Transverse colon (tissue), 4 donors: ENCODE results near the gene SMAD3. TPM values are rescaled to one million over a fixed set of nuclear protein-coding genes. Genes with fewer than 3 reads are reported as not detected.

ENCODE experiments used
- DNase-seq: peaks from one replicate; pipeline ENCODE4 v3.0.0-alpha.2; 2019
- H3K27ac ChIP-seq, 4 donors: fragments of 200-600 bp; sonication (generic); 2 replicates each; pipeline ENCODE4 v1.5.1; 2016 to 2018; ENCODE audit warnings: inconsistent platforms in 4 of 4
- H3K27me3 ChIP-seq: fragments of 200-600 bp; sonication (generic); 2 replicates; pipeline ENCODE4 v1.5.1; 2017; ENCODE audit warnings: inconsistent platforms
- H3K36me3 ChIP-seq, 4 donors: fragments of 200-600 bp; sonication (generic); 2 replicates each; pipeline ENCODE4 v1.5.1; 2017 to 2019; ENCODE audit warnings: inconsistent platforms in 4 of 4
- H3K4me1 ChIP-seq, 4 donors: fragments of 200-600 bp; sonication (generic); 2 replicates each; pipeline ENCODE4 v1.5.1; 2017 to 2020; ENCODE audit warnings: inconsistent platforms in 4 of 4
- H3K4me3 ChIP-seq, 4 donors: fragments of 200-600 bp; sonication (generic); 1 replicate in 1 of 4; 2 replicates in 3 of 4; pipeline versions ENCODE4 v1.5.1 to v1.6.1; 2017 to 2019; ENCODE audit warnings: inconsistent platforms in 4 of 4
- H3K9me3 ChIP-seq, 2 donors: fragments of 200-600 bp; sonication (generic); 2 replicates each; pipeline ENCODE4 v1.5.1; 2017 to 2019; ENCODE audit warnings: inconsistent platforms in 2 of 2
- EP300 ChIP-seq: sonication (generic); formaldehyde crosslinking; IDR thresholded peaks from one replicate; pipeline ENCODE4 v1.6.1; 2017; ENCODE audit warnings: antibody characterized with exemption, low read depth
- POLR2A ChIP-seq: fragments of 450-650 bp; IDR thresholded peaks from one replicate; pipeline ENCODE4 v1.6.1; 2016; ENCODE audit warnings: antibody characterized with exemption, mild to moderate bottlenecking, moderate library complexity
- POLR2AphosphoS5 ChIP-seq, 3 donors: sonication (generic); formaldehyde crosslinking; IDR thresholded peaks; one replicate each; pipeline ENCODE4 v1.6.1; 2016; ENCODE audit warnings: antibody characterized with exemption in 3 of 3
- WGBS, 2 donors: methylation state at CpG; one replicate each; pipeline ENCODE4 v1.1.5; 2018; ENCODE audit warnings: low coverage in 1 of 2; 5-methylcytosine and 5-hydroxymethylcytosine counted together
- in situ Hi-C, 4 donors: fragments of 200-750 bp; cut with MboI; loops; one replicate each; pipeline versions ENCODE4 v1.15.0 to v1.15.1; 2017; ENCODE audit warnings: low sequenced_read_pairs in 3 of 4, low pct_ligation_motif_present in 1 of 4, low pct_unique_long_range_greater_than_20kb in 1 of 4
- intact Hi-C: fragments of 100-400 bp; cut with DNase I; formaldehyde crosslinking; loops from one replicate; pipeline ENCODE4 v1.15.1; 2023; ENCODE audit warnings: low total_unique reads
- total RNA-seq, 4 donors: library from RNA; depleted of rRNA; stranded (reverse); fragments of >200 nt; gene quantifications; one replicate each; pipeline ENCODE4 v1.1.0, GENCODE V29; 2016
- TF ChIP-seq, protein P1 (sequence below), 5 experiments: fragments of 200-600 bp in 3 of 5; fragments of 450-650 bp in 2 of 5; sonication (generic) in 3 of 5; IDR thresholded peaks; 1 replicate in 2 of 5; 2 replicates in 3 of 5; pipeline ENCODE4 v1.5.1; 2016 to 2017; ENCODE audit warnings: antibody characterized with exemption in 5 of 5, inconsistent platforms in 3 of 5, mild to moderate bottlenecking in 2 of 5, moderate library complexity in 1 of 5

The SMAD3 gene
- total RNA-seq, 4 donors from 2014 or later: 30.9 to 65.1 (median 57.0) TPM

DNA sequence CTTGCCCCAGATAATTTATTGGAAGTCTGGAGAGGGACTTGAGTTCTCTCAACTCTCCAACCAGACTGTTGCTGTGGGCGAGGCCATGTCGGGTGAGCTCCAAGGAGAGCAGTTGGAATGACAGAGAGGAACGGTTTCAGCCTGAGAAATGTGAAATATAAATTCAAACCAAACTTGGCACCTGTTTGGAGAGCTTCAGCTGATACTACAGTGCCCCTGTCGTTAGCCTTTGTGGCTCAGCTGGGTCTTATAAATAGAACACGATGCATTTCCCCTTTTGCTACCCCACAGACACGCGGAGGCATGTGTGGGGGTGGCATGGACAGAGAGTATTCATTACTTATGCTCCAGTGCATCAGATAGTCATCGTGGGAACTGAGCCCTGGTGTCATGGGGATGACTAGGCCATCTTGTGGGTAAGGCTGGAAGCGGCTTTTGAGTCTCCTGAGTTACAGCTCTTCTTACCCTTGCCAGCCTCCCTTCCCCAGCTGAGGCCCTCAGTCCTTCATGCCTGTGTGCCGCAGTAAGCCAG lies 15.6 kb downstream of the SMAD3 start:
- Histone ChIP-seq H3K4me3 (no peak overlapping the region), H3K36me3 (no peaks in the 10 kb centered on the region), H3K9me3 (no peaks in the 10 kb centered on the region), H3K4me1 (peaks cover 60 to 95% (median 71%) of the 10 kb centered on the region in 4 donors), H3K27me3 (no peaks in the 10 kb centered on the region), H3K27ac (peak overlapping the region; percentile 43 to 69 (median 65))
- in situ Hi-C loops (no loop called here), intact Hi-C loops (no loop called here)
- 41 to 54% methylated on average over 3 to 10 of the region's 10 CpGs for WGBS, 2 donors
- TF ChIP-seq, protein P1, sequence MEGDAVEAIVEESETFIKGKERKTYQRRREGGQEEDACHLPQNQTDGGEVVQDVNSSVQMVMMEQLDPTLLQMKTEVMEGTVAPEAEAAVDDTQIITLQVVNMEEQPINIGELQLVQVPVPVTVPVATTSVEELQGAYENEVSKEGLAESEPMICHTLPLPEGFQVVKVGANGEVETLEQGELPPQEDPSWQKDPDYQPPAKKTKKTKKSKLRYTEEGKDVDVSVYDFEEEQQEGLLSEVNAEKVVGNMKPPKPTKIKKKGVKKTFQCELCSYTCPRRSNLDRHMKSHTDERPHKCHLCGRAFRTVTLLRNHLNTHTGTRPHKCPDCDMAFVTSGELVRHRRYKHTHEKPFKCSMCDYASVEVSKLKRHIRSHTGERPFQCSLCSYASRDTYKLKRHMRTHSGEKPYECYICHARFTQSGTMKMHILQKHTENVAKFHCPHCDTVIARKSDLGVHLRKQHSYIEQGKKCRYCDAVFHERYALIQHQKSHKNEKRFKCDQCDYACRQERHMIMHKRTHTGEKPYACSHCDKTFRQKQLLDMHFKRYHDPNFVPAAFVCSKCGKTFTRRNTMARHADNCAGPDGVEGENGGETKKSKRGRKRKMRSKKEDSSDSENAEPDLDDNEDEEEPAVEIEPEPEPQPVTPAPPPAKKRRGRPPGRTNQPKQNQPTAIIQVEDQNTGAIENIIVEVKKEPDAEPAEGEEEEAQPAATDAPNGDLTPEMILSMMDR (IDR thresholded peaks at IDR 0.05): no peak
- TF ChIP-seq POLR2AphosphoS5 (IDR thresholded peaks at IDR 0.05) (no peak), POLR2A (no peak)
- DNase-seq: no peak

DNA sequence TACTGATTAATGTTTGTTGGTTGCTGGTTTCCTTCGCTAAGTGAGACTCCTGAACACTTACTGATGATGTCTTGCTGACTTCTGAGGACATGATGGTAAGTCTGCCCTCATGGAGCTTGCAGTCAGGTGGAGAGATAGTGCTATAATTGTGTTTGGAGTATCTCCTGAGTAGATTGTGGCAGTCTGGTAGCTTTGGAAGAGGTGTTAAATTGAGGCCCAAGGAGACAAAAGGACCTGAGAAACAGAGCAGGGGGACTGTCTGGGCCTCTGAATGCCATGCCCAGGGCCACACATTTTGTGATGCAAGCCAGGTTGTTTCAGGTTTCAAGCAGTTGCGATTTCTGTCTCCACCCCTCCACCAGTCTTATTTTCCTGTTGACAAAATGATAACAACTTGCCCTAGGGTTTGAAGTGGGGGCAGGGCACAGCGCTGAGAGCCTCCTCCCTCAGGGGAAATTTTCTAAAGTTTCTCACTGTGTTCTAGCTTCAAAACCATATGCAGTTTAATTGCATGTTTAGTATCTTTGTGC lies 16.7 kb downstream of the SMAD3 start:
- in situ Hi-C loops: no loop called here
- H3K4me1 ChIP-seq: peaks cover 59 to 95% (median 71%) of the 10 kb centered on the region in 4 donors
- no peaks in the 10 kb centered on the region for H3K36me3 ChIP-seq
- TF ChIP-seq POLR2AphosphoS5 (IDR thresholded peaks at IDR 0.05): no peak
- DNase-seq: peak; percentile 64
- H3K9me3 ChIP-seq: no peaks in the 10 kb centered on the region
- intact Hi-C loops: no loop called here
- H3K4me3 ChIP-seq: no peak overlapping the region
- H3K27me3 ChIP-seq: no peaks in the 10 kb centered on the region
- H3K27ac ChIP-seq: peak overlapping the region; percentile 43 to 69 (median 65)
- WGBS, 2 donors: 32 to 54% methylated on average over 2 to 3 of the region's 3 CpGs

GRCh38 chr15:67083135-67083762 lies 17.8 kb downstream of the SMAD3 start:
- DNase-seq: no peak
- 66 to 70% methylated on average over 9 to 12 of the region's 12 CpGs for WGBS, 2 donors

GRCh38 chr15:67084561-67084960 lies 19.2 kb downstream of the SMAD3 start:
- no peaks in the 10 kb centered on the region for H3K9me3 ChIP-seq
- H3K4me1 ChIP-seq: peaks cover 56 to 94% (median 70%) of the 10 kb centered on the region in 4 donors
- in situ Hi-C loops (no loop called here), intact Hi-C loops (no loop called here)
- H3K27me3 ChIP-seq: no peaks in the 10 kb centered on the region
- TF ChIP-seq POLR2A (no peak), POLR2AphosphoS5 (IDR thresholded peaks at IDR 0.05) (no peak)
- TF ChIP-seq, protein P1 (IDR thresholded peaks at IDR 0.05): no peak
- no peaks in the 10 kb centered on the region for H3K36me3 ChIP-seq
- H3K4me3 ChIP-seq: no peak overlapping the region
- no peak for DNase-seq
- no peak overlapping the region for H3K27ac ChIP-seq
- 80 to 88% methylated on average over 1 to 7 of the region's 7 CpGs for WGBS, 2 donors

More at GRCh38 chr15:67083135-67083762, 17.8 kb downstream of the SMAD3 start:
- TF ChIP-seq, protein P1 (IDR thresholded peaks at IDR 0.05): peak in 1 of 5 experiments; percentile 8
- no peak for TF ChIP-seq EP300
- in situ Hi-C loops (no loop called here), intact Hi-C loops (no loop called here)
- H3K27ac ChIP-seq: peak overlapping the region in 3 of 4 donors; percentile 19 to 64 (median 43)
- H3K9me3 ChIP-seq: no peaks in the 10 kb centered on the region
- H3K4me1 ChIP-seq: peaks cover 51 to 95% (median 70%) of the 10 kb centered on the region in 4 donors
- no peaks in the 10 kb centered on the region for H3K27me3 ChIP-seq
- H3K4me3 ChIP-seq: no peak overlapping the region
- H3K36me3 ChIP-seq: no peaks in the 10 kb centered on the region
